T follicular helper cell (primary cell): ENCODE data around the gene GALNT17.

Source experiments
- DNase-seq: peaks from one replicate; pipeline ENCODE4 v3.0.0-alpha.2; 2020; ENCODE audit warnings: low read depth
- total RNA-seq, 2 experiments: gene quantifications; one replicate each; lab custom pipeline; 2026; lab: John Stamatoyannopoulos, UW

GALNT17 gene
- 0 reads per million in 2 experiments for total RNA-seq

DNA sequence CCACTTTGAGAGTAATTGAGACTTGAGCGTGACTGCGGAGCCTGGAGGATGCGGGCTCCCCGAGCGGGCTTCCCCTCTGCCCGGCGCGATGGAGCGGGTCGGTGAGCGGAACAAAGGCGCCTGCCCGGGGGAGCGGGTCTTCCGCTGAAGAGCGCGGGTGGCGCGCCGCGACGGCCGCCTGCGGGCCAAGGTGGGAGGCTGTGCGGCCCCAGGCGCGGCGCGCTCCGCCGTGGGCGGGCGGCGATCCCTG, at the start of gene GALNT17:
Gene GALNT17 (plus strand): TSS at position 18 of the 250 bp plus-strand sequence.
- DNase-seq, result no peak

DNA sequence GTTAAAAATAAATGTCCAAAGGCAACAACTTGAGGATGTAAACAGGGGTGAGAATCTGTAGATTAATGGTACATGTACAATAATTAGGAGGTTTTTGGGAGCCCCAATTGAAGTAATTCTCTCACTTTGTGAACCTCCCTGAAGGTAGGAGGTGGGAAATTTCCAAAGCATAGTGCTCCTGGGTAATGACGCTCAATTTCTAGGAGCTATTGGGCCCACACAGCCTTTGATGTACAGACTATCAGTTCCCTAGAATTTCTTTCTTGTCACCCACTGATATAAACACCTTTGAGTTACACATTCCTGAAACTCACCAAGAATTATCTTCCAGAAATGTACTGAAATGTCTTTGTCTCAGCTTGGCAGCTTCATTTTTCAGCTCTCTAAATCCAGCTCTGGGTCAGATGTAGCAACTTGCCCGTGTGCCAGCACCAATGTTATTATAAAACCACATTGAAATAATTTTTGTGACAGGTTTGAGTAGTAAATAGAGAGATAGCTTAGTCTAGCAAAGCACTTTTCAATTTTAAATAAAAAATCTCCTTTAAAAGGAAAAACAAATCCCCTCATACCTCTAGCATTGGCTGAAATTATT, 36.6 kb upstream of the GALNT17 start:
- DNase-seq, result no peak

GRCh38 chr7:71096351-71096750, 35.6 kb upstream of the GALNT17 start:
- no peak for DNase-seq

- DNase-seq, result no peak
Observed at GRCh38 chr7:71106226-71106625, 25.7 kb upstream of the GALNT17 start.

GRCh38 chr7:71112436-71112835, 19.5 kb upstream of the GALNT17 start:
- DNase-seq, result no peak

DNA sequence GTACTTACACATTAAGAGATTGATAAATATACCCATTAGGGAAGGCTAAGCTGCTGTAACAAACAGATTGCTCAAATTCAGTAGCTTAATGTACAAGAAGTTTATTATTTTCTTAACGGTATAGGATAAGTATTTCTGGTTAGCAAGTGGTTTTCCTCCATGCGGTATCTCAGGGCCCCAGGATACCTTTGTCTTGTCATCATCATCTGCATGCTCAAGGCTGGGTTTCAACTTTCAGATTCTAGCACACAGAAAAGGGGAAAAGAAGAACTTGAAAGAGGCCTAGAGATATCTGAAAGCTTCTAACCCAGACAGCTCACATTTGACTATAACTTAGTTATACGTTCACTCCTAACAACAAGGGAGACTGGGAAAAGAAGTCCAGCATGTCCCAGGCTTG, 11.8 kb upstream of the GALNT17 start:
- no peak for DNase-seq

DNA sequence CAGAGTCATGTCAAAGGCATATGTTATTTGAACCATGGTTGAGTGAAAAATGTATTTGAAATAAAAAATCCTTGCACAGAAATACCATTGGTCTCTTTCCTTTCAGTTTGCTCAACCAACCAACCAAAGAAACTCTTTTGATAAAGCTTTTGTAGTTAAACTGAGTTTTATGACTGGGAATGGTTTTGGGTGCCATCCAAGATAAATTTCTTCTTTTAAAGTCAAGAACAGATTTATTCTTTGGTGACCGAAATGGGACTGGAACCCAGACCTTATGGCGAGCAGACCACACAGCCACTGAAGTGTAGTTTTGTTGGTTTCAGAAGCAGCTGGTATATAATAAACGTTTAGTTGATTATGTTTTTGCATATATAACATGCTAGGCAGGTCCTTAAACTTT, 2.8 kb upstream of the GALNT17 start:
- no peak for DNase-seq

GRCh38 chr7:71130031-71130679, 1.8 kb upstream of the GALNT17 start:
- DNase-seq, result no peak

GRCh38 chr7:71131256-71132126, 453 bp upstream of the GALNT17 start:
- DNase-seq, result no peak

DNA sequence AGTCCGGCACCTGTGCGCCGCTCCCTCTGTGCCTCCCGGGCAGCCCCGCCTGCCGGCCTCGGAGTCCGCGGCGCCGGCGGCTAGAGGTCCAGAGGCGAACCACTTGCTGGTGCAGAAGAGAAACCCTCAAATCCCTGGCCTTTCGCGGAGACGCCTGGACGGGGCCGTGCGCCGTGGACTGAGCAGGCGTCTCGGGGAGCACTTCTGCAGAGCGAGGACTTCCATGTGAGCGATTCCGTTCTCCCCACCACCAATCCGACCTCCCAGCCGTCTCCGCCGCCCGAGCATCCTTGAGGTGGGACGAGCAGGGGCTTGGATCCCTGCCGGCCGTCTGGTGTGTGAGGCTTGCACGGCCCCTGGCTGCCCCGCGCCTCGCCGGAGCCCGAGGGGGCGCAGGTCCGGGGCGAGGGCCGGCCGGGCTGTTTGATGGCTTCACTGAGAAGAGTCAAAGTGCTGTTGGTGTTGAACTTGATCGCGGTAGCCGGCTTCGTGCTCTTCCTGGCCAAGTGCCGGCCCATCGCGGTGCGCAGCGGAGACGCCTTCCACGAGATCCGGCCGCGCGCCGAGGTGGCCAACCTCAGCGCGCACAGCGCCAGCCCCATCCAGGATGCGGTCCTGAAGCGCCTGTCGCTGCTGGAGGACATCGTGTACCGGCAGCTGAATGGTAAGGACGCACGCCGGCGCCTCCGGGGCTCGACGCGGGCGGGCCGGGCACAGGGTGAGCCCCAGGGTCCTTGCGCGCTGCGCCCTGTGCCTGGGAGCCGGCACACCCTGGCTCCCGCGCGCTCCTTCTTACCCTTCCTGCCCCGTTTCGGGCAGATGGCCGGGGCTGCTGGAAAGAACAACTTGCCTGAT, 660 bp downstream of the GALNT17 start:
- no peak for DNase-seq

GRCh38 chr7:71133232-71133622, 1.3 kb downstream of the GALNT17 start:
- DNase-seq, result no peak

DNA sequence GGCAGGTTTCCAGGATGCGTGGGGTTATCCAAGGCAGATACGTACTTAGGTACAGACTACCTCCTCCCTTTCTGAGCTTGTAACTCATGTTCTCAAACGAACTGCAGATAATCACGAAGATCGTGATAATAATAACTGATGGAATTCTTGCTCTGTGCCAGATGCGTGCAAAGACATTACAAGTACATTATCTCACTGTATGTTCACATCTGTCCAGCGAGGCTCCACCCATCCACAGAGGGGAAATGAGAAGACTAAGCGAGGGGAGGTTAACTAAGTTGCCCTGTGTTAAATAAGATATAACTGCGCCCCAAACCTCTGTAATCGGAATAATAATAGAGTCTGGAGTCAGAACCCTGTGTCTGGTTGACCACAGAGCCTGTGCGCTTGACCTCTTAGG, 1.9 kb downstream of the GALNT17 start:
- DNase-seq, result no peak

DNA sequence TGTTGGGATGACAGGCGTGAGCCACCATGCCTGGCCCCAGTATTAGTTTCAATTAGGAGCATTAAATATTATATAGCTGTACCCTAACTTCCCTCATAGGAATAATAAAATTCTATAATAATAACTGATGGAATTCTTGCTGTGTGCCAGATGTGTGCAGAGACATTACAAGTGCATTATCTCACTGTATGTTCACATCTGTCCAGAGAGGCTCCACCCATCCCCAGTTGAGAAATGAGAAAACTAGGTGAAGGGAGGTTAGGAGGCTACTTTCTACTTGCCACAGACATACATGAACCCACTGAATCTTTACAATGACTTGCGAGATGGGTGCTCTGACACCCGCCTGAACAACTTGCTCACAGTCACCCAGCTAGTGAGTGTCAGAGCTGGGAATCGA, 3.2 kb downstream of the GALNT17 start:
- DNase-seq, result no peak

- DNase-seq, result no peak
Observed at GRCh38 chr7:71135663-71136062, 3.7 kb downstream of the GALNT17 start.

- no peak for DNase-seq
Observed at GRCh38 chr7:71137479-71137878, 5.5 kb downstream of the GALNT17 start.

GRCh38 chr7:71140264-71140663, 8.3 kb downstream of the GALNT17 start:
- DNase-seq, result no peak

DNA sequence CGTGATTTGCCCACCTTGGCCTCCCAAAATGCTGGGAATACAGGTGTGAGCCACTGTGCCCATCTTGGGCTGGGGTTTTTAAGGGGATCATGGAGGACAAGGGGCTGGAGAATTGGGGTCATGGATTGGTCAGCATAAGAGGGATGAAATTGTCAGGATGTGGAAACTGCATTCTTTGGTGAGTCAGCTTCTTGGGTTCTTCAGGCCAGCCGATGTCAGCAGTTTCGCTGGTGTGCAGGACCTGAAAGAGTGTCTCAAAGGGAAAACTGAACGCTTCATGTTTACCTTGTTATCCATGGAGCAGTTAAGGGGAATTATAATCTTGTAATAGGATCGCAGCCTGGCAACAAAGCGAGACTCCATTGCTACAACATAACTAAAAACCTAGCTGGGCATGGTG, 13.0 kb downstream of the GALNT17 start:
- no peak for DNase-seq

GRCh38 chr7:71145906-71146901, 14.3 kb downstream of the GALNT17 start:
- no peak for DNase-seq

GRCh38 chr7:71148098-71148497, 16.2 kb downstream of the GALNT17 start:
- DNase-seq, result no peak

DNA sequence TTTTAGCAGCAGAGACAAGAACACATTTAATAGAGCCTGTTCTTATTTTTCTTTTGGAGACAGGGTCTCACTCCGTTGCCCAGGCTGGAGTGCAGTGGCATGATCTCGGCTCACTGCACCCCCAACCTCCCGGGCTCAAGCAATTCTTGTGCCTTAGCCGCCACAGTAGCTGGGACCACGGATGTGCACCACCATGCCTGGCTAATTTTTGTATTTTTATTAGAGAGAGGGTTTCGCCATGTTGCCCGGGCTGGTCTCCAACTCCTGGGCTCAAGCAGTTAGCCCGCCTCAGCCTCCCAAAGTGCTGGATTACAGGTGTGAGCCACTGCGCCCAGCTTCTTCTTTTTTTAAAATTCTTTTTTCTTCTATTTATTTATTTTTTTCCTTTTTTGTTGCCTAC, 23.3 kb downstream of the GALNT17 start:
- no peak for DNase-seq

GRCh38 chr7:71157757-71158156, 25.8 kb downstream of the GALNT17 start:
- no peak for DNase-seq
